ENCODE results near the gene ZNF616.

Gene ZNF616

DNA sequence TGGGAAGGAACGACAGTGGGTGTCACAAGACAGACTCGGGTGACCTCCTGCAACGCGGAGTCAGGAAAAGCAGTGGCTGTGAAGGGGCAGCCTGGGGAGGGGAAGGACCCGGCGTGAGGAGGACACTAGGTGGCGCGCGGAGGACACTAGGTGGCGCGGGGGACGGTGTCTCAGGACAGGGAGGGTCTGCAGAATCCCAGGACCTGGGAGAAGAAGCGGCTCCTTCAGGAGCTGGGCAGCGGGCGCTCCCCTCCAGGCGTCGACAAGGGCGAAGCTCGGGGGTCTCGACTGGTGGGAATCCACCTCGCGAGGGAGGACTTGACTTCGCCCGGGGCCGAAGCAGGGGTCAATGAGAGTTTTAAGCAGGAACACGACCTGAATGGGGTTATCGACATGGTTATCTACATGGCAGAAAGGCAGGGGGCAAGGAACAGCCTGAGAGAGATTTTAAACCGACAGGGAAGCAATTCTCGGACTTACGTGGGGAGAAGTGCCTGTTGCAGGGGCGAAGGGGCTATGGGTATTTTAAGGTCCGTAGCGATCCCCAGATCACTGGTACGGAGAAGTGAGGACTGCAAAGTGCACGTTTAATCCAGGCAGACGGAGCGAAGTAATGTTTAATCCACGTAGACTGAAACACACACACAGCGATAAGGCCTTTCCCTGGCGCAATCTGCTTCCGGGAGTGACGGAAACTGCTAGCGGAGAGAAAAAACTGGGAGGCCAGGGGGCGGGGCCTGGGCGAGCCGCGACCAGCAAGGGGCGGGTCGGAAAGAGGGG, at the start of gene ZNF616:
ZNF616 (minus strand) TSS at position 687 of the 780 bp plus-strand sequence. CDS start 9,426 bp downstream, outside the sequence.
- peak; percentile 92 for DNase-seq

DNA sequence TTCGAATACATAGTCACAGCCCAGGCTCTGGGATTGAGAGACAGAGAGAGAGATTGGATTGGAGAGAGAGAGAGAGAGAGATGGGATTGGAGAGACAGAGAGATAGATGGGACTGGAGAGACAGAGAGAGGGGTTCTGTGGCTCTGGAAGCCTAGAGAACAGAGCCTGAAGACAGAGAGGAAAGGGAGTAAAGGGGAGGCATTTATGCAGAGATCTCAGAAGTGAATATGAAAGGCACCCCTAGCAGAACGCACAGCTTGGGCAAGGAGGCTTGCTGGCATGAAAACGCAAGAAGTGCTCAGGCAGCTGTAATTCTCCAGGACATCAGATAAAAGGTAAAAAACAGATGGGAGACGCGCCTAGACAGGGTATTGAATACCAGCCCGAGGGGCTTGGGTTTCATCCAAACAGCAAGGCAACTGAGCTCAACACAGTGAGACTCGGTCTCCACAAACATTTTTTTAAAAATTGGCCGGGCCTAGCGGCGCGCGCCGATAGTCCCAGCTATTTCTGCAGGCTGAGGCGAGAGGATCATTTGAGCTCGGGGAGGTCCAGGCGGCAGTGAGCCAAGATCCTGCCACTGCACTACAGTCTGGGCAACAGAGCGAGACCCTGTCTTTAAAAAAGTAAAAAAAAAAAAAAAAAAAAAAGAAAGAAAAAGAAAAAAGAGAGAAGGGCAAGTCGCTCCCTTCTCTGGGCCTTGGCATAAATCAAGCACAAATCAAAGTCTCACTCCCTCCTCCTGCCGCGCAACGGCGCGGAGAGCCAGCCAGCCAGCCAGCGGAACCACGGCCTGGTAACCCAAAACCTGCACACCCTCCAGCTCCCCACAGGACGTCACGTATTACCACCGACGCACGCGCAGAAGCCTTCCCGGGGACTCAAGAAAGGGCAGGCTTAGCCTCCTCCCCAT, 49.3 kb upstream of the ZNF616 start:
- no peak for DNase-seq

DNA sequence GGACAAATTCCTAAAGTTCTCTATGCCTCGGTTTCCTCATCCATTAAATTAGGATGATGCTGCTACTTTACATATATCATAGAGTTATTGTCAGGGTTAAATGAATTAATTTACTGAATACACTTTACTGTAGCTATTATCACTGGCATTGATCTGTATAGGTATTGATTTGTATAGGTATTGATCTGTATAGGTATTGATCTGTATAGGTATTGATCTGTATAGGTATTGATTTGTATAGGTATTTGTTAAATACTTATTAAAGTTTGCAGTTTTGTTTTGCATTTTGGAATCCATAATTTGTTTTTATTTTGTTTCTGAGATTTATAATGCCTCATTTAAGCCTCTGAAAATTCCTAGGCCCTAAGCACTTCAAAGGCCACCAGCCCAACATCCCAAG, 47.7 kb upstream of the ZNF616 start:
- no peak for DNase-seq

DNA sequence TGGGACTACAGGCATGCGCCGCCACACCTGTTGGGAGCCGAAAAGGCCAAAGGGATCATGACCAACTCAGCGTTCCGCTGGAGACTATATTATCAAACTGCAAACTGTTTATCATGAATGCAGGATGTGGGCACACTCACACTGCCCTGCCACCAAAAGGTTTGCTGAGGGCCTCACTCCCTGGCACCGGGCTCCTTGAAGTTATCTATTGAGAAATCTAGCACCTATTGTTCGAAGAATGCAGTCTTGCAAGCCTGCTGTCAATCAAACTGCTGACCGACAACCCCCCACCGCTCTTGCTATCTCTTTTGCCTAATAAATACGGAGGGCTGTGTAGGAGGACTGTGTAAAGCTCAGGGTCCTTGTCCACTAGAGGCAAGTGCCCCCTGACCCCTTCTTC, 36.8 kb upstream of the ZNF616 start:
- no peak for DNase-seq

DNA sequence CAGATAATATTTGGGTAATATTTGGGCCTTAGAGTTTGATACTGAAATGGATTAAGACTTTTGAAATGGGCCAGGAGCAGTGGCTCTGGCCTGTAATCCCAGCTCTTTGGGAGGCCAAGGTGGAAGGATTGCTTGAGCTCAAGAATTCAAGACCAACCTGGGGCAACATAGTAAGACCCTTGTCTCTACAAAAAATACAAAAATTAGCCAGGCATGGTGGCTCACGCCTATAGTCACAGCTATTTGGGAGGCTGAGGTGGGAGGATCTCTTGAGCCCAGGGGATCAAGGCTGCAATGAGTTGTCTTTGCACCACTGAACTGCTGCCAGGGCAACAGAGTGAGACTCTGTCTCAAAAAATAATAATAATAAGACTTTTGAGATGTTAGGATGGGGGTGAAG, 32.6 kb upstream of the ZNF616 start:
- no peak for DNase-seq

DNA sequence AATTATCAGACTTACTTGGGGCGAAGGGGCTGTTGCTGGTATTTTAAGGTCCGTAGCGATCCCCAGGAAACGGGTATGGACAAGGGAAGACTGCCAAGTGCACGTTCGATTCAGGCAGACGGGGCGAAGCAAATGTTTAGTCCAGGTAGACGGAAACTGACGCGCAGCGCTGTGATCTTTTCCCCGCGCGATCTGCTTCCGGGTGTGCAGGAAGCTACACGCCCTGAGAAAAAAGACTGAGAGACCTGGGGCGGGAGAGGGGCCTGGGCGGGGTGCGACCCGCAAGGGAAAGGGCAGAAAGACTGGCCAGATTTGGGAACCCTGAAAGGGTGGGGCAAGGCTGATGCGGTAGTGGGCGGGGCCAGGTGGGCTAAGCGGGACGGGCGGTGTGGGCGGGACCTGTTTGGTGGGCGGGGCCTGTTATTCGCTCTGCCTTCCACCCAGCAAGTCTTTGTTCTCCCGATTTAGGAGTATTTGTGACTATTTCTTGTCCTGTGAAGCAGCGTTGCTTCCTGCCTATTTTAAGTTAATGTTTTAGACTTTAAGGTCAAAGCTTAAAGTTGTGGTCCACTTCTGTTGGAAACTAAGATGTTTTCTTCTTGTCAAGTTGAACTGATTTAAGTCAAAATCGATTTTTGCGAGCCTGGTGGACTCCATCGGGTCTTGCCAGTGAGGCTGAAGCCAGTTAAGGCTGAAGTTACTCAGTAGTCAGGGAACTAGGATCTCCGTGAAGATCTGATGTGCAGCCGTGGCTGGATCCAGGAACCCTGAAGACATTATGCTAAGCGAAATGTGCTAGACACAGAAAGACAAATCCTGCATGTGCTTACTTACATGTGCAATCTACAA, 31.8 kb upstream of the ZNF616 start, which contains the start of gene ZNF836:
ZNF836 (minus strand) TSS at position 301 of the 849 bp plus-strand sequence. CDS start 3,549 bp downstream, outside the sequence.
- peak; percentile 72 for DNase-seq

DNA sequence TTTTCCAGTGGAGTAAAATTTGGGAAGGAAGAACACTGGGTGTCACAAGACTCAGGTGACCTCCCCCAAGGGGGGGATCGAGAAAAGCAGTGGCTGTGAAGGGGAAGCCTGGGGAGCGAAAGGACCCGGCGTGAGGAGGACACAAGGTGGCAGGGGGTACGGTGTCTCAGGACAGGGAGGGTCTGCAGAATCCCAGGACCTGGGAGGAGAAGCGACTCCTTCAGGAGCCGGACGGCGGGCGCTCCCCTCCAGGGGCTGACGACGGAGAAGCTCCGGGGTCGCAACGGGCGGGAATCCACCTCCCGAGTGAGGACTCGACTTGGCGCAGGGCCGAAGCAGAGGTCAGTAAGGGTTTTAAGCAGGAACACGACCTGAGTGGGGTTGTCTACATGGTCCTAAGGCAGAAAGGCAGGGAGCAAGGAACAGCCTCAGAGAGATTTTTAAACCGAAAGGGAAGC, 31.2 kb upstream of the ZNF616 start:
- DNase-seq, result no peak

DNA sequence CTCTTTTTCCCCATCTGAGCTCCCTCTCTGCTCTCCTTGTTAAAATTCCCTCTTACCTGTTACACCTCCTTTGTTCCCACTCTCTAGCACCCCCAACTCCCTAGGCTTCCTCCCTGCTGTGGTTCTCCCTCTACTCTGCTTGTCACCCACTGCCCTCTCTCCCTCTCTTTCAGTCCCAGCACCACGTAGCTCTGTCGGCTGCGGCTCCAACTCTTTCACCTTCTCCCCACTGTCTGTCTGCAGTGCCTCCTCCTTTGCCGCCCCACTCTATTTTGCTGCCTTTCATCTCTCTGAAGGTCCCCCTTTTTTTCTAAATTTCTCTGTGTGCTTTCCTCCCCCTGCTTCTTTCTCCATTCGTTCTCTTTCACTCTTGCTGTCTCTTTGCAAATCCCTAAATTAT, 30.6 kb upstream of the ZNF616 start:
- no peak for DNase-seq

DNA sequence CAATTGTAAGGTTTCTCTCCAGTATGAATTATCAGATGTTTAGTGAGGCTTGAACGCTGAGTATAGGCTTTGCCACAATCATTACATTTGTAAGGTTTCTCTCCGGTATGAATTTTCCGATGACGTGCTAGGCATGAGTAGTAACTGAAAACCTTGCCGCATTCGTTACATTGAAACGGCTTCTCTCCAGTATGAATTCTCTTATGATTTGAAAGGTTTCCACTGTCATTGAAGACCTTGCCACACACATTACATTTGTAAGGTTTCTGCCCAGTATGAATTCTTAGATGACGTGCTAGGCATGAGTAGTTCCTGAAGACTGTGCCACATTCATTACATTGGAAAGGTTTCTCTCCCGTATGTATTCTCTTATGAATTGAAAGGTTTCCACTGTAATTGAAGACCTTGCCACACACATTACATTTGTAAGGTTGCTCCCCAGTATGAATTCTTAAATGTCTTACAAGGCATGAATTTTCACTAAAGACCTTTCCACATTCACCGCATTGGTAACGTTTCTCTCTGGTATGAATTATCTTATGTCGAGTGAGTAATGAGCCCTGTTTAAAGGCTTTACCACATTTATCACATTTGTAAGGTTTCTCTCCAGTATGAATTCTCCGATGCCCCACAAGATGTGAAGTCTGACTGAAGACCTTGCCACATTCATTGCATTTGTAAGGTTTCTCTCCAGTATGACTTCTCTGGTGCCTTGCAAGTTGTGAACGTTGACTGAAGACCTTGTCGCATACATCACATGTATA, 16.0 kb upstream of the ZNF616 start:
- no peak for DNase-seq

DNA sequence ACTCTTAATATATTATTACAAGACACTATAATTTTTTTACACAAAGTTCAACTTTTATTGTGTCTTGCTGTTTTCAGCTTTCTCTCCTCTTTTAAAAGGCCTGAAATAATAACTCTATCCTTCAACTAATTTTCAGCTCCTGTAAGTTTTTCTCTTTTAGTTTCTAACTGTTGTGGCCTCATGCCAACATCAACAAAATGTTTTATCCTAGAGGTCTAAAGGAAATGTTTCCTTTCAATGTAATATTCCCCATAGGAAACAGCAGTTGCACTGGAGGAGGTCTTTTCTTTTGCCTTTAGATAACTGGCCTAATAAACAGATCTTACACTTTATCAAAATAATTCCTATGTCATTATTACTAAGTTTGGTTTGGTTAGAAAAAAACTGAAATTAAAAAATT, 8.5 kb upstream of the ZNF616 start:
- no peak for DNase-seq

DNA sequence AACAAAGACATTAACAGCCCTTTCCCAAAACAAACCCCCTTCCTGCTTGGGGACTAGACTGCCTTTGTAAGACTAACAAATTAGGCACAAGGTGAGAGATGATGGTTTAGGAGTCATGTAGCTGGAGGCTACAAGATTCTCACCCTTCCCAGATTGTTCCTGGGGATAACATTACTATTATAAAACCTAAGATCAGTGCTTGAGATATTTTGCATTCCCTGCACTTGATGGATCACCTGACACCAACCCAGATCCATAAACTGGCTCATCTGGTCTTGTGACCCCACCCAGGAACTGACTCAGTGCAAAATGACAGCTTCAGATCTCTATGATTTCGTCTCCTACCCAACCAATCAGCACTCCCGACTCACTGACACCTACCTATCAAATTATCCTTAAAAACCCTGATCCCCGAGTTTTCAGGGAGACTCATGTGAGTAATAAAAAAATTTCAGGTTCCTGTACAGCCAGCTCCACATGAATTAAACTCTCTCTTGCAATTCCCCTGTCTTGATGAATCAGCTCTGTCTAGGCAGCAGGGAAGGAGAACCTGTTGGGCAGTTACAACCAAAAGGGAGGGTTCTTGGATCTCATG, 2.4 kb upstream of the ZNF616 start:
- DNase-seq, result no peak

DNA sequence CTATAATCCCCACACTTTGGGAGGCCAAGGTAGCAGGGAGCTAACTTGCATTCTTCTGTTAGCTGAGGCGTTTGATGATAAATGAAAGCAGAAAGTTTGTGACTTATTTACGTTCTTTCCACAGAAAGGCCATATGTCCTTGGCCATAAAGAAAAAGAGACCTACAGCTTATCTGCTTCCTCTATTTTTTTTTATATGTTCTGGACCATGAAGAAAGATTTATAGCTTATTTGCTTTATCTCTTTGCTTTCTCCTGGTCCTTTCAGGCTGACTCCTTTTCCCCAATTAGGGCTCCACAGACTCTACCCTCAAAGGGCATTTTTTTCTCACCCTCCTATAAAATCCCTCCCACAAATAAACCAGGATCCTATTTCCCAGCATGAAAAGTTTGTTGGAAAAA, 1.5 kb upstream of the ZNF616 start:
- no peak for DNase-seq

DNA sequence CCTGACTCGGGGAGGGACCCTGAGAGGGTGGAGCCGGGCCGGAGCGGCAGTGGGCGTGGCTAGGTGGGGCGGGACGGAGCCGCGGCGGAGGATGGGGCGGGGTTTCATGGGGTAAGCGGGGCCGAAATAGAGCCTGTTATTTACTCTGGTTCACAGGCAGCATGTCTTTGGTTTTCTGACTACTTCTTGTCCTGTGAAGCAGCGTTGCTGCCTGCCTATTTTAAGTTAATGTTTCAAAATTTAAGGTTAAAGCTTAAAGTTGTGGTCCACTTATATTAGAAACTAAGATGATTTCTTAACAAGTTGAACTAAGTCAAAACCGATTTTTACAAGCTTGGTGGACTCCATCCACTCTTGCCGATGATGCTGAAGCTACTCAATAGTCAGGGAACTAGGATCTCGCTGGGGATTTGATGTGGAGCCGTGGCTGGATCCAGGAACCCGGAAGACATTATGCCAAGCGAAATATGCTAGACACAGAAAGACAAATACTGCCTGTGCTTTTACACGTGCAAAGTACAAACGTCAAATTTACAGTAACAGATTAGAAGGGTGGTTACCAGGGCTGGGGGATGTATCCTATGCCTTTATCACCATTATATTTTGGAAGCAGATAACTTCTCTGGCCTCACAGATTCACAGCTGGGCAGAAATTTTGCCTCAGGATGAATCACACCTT, 433 bp upstream of the ZNF616 start:
- no peak for DNase-seq

DNA sequence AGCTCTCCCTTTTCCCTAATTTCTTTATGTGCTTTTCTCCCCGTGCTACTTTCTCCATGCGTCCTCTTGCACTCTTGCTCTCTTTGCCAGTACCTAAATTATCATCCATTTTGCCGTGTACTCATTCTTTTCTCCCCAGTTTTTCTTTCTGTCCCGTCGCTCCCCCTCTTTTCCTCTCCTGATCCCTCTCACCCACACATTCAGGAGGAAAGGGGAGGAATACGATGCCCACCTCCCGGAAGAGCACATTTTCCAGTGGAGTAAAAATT, 821 bp downstream of the ZNF616 start:
- DNase-seq, result no peak

DNA sequence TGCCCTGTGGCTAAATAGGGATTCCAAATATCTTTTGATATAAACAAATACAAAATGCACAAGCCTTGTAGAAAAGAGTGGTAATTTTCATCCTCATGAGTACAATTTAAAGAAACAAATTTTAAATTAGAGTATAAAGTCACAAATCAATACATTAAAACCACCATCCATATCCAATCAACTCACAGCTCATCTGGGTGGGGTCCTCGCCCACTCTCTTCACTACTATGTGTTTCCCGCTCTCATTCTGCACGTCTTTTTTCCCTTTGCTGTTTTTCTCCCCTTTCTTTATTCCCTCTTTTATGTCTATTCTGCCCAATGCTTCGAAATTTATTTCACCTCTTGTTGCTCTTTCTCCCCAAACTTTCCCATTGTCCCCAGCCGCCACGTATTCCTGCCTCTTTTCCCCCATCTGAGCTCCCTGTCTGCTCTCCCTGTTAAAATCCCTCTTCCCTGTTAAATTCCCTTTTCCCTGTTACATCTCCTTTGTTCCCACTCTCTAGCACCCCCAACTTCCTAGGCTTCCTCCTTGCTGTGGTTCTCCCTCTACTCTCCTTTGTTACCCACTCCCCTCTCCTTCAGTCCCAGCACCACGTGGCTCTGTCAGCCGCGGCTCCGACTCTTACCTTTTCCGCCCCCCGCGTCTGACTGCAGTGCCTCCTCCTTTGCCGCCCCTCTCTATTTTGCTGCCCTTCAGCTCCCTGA, 1.3 kb downstream of the ZNF616 start:
- peak; percentile 30 for DNase-seq

DNA sequence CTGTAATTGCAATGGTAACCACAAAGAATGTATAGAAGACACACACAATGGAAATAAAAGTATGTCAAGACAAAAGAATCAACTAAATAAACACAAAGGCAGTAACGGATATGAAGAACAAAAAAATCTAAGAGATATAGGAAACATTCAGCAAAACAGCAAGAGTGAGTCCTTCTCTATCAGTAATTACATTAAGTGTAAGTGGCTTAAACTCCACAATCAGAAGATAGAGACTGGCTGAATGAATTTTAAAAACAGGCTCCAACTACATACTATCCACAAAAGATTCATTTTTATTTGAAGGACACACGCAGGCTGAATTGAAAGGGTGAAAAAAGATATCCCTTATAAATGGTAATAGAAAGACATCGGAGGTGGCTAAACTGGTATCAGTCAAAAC, 19.5 kb downstream of the ZNF616 start:
- no peak for DNase-seq

DNA sequence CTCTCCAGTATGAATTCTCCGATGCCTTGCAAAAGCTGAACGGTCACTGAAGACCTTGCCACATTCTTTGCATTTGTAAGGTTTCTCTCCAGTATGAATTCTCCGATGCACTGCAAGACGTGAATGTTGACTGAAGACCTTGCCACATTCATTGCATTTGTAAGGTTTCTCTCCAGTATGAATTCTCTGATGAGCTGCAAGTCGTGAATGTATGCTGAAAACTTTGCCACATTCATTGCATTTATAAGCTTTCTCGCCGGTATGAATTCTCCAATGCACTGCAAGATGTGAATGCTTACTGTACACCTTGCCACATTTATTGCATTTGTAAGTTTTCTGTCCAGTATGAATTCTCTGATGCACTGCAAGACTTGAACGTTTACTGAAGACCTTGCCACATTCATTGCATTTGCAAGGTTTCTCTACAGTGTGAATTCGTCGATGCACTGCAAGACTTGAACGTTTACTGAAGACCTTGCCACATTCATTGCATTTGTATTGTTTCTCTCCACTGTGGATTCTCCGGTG, 24.1 kb downstream of the ZNF616 start:
- no peak for DNase-seq

DNA sequence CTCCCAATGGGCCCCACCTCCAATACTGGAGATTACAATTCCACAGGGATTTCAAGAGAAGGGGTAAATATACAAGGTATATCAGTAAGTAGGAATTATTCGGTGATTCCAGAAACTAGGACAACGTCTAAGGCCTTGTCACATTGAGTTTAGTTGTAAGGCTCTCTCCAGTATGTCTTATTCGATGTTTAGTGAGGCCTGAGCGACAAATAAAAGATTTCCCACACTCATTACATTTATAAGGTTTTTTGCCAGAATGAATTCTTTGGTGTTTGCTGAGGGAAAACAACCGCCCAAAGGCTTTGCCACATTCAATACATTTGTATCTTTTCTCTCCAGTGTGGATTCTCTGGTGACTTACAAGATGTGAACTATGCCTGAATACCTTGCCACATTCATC, 25.0 kb downstream of the ZNF616 start:
- no peak for DNase-seq

DNA sequence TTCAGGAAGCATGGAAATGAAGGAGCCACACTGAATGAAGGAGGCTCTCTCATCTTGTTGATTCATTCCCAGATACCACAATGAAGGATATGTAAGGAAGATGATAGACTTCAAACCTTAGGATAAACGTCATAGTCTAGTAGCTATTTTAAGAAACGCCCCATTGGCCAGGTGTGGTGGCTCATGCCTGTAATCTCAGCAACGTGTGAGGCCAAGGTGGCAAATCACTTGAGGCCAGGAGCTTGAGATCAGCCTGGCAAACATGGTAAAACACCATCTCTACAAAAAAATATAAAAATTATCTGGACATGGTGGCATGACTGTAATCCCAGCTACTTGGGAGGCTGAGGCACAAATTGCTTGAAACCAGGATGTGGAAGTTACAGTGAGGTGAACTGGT, 27.1 kb downstream of the ZNF616 start:
- no peak for DNase-seq

DNA sequence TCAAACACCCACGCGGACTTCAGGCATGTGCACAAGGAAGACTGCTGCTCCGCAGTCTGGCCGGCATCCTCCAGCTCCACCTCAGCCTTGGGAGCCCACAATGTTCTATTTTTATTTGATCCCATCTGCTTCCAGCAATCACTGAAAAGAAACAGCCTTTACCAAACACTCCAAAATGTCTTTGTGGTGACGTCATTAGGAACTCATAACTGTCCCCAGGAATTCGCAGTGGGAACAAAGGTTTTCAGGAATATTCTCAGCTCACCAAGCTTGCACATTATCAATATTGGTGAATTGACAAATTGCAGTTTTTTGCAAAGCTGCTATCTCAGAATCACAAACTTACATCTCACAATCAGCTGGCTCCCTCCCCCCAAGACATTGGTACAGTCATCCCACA, 29.0 kb downstream of the ZNF616 start:
- DNase-seq, result no peak

All from NCI-H187 treated with DMSO at 0.1 percent for 48 hours (cell line).